Measurements from ENCODE around the gene CCDC170.

Gene CCDC170, protein sequence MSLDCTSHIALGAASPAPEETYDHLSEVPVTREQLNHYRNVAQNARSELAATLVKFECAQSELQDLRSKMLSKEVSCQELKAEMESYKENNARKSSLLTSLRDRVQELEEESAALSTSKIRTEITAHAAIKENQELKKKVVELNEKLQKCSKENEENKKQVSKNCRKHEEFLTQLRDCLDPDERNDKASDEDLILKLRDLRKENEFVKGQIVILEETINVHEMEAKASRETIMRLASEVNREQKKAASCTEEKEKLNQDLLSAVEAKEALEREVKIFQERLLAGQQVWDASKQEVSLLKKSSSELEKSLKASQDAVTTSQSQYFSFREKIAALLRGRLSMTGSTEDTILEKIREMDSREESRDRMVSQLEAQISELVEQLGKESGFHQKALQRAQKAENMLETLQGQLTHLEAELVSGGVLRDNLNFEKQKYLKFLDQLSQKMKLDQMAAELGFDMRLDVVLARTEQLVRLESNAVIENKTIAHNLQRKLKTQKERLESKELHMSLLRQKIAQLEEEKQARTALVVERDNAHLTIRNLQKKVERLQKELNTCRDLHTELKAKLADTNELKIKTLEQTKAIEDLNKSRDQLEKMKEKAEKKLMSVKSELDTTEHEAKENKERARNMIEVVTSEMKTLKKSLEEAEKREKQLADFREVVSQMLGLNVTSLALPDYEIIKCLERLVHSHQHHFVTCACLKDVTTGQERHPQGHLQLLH

GRCh38 chr6:151493804-151494234 lies at the start of gene CCDC170:
TSS of gene CCDC170 (plus strand) at chr6:151494017. CDS start at chr6:151494129, 112 bp downstream.
- no peaks in the 10 kb centered on the region for H3K9me2 ChIP-seq (replicated peaks; ENCODE audit: low read depth, low read length)
- H3K4me3 ChIP-seq (ENCODE audit: low read length, poor library complexity, severe bottlenecking) = no peak within 1 kb of the TSS
- no peaks in the 10 kb centered on the region for H3K27me3 ChIP-seq (ENCODE audit: insufficient read depth, low read length, poor library complexity, severe bottlenecking)
- H3K36me3 ChIP-seq (ENCODE audit: insufficient read depth, low read length) = no peaks in the 10 kb centered on the region
- no peaks in the 10 kb centered on the region for H3K79me2 ChIP-seq (ENCODE audit: insufficient read depth, low read length)
- no peak within 1 kb of the TSS for H3K4me2 ChIP-seq (ENCODE audit: low read depth, low read length, poor library complexity, severe bottlenecking)
- H3K9ac ChIP-seq (ENCODE audit: low read depth, low read length, poor library complexity, severe bottlenecking) = no peak within 1 kb of the TSS
- H3K4me1 ChIP-seq (ENCODE audit: insufficient read depth, low read length, poor library complexity, severe bottlenecking) = no peaks in the 10 kb centered on the region
- H3F3A ChIP-seq (ENCODE audit: low read depth) = no peaks in the 10 kb centered on the region
- no peak within 1 kb of the TSS for H2AFZ ChIP-seq (ENCODE audit: low read length)
- no peaks in the 10 kb centered on the region for H4K20me1 ChIP-seq (ENCODE audit: insufficient read depth, low read length, poor library complexity, severe bottlenecking)
- no peaks in the 10 kb centered on the region for H3K9me3 ChIP-seq (ENCODE audit: insufficient read depth, low read depth, low read length)
- TF ChIP-seq EZH2phosphoT487 (IDR thresholded peaks at IDR 0.05; ENCODE audit: borderline replicate concordance) = no peak
- TF ChIP-seq, protein P1, sequence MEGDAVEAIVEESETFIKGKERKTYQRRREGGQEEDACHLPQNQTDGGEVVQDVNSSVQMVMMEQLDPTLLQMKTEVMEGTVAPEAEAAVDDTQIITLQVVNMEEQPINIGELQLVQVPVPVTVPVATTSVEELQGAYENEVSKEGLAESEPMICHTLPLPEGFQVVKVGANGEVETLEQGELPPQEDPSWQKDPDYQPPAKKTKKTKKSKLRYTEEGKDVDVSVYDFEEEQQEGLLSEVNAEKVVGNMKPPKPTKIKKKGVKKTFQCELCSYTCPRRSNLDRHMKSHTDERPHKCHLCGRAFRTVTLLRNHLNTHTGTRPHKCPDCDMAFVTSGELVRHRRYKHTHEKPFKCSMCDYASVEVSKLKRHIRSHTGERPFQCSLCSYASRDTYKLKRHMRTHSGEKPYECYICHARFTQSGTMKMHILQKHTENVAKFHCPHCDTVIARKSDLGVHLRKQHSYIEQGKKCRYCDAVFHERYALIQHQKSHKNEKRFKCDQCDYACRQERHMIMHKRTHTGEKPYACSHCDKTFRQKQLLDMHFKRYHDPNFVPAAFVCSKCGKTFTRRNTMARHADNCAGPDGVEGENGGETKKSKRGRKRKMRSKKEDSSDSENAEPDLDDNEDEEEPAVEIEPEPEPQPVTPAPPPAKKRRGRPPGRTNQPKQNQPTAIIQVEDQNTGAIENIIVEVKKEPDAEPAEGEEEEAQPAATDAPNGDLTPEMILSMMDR (conservative IDR thresholded peaks at IDR 0.05; ENCODE audit: low read length) = no peak

DNA sequence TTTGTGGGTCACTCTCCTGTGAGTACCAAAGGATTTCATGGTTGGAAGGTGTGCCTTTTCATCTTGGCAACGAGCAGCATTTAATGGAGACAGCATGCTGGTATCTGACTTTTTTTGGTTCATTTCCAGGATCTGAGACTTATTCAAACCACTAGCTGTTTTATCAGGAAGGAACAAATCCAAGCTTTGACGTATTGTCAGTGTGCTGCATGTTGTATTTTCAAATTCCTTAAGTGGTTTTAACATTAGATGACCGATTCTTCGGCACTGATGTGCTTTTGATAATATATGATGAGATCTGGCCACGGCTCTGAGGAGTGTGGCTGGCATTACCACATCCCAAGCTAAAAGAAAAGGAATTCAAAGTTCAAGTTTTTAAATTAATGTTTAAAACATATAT lies 48.3 kb upstream of the CCDC170 start:
- Histone ChIP-seq H2AFZ (ENCODE audit: low read length) (no peak overlapping the region), H3K4me3 (ENCODE audit: low read length, poor library complexity, severe bottlenecking) (no peak overlapping the region), H4K20me1 (ENCODE audit: insufficient read depth, low read length, poor library complexity, severe bottlenecking) (peaks cover 8% of the 10 kb centered on the region), H3K79me2 (ENCODE audit: insufficient read depth, low read length) (peaks cover 37% of the 10 kb centered on the region; the same call in 1 of the 2 replicates), H3K9me3 (ENCODE audit: insufficient read depth, low read depth, low read length) (no peaks in the 10 kb centered on the region), H3K36me3 (ENCODE audit: insufficient read depth, low read length) (no peaks in the 10 kb centered on the region), H3K4me1 (ENCODE audit: insufficient read depth, low read length, poor library complexity, severe bottlenecking) (peaks cover 12% of the 10 kb centered on the region), H3K9ac (ENCODE audit: low read depth, low read length, poor library complexity, severe bottlenecking) (no peak overlapping the region), H3K4me2 (ENCODE audit: low read depth, low read length, poor library complexity, severe bottlenecking) (no peak overlapping the region), H3K9me2 (replicated peaks; ENCODE audit: low read depth, low read length) (no peaks in the 10 kb centered on the region), H3K27me3 (ENCODE audit: insufficient read depth, low read length, poor library complexity, severe bottlenecking) (no peaks in the 10 kb centered on the region), H3F3A (ENCODE audit: low read depth) (no peaks in the 10 kb centered on the region)
- no peak for TF ChIP-seq EZH2phosphoT487 (IDR thresholded peaks at IDR 0.05; ENCODE audit: borderline replicate concordance)
- TF ChIP-seq, protein P1 (conservative IDR thresholded peaks at IDR 0.05; ENCODE audit: low read length) = no peak

GRCh38 chr6:151447237-151447636 lies 46.6 kb upstream of the CCDC170 start:
- H2AFZ ChIP-seq (ENCODE audit: low read length) = no peak overlapping the region
- no peaks in the 10 kb centered on the region for H4K20me1 ChIP-seq (ENCODE audit: insufficient read depth, low read length, poor library complexity, severe bottlenecking)
- no peak overlapping the region for H3K4me3 ChIP-seq (ENCODE audit: low read length, poor library complexity, severe bottlenecking)
- no peaks in the 10 kb centered on the region for H3K9me2 ChIP-seq (replicated peaks; ENCODE audit: low read depth, low read length)
- H3F3A ChIP-seq (ENCODE audit: low read depth) = no peaks in the 10 kb centered on the region
- TF ChIP-seq EZH2phosphoT487 (IDR thresholded peaks at IDR 0.05; ENCODE audit: borderline replicate concordance) = no peak
- TF ChIP-seq, protein P1 (conservative IDR thresholded peaks at IDR 0.05; ENCODE audit: low read length) = no peak
- no peak overlapping the region for H3K9ac ChIP-seq (ENCODE audit: low read depth, low read length, poor library complexity, severe bottlenecking)
- no peaks in the 10 kb centered on the region for H3K27me3 ChIP-seq (ENCODE audit: insufficient read depth, low read length, poor library complexity, severe bottlenecking)
- H3K4me1 ChIP-seq (ENCODE audit: insufficient read depth, low read length, poor library complexity, severe bottlenecking) = peaks cover 15% of the 10 kb centered on the region
- peaks cover 34% of the 10 kb centered on the region for H3K79me2 ChIP-seq (ENCODE audit: insufficient read depth, low read length)
- no peaks in the 10 kb centered on the region for H3K9me3 ChIP-seq (ENCODE audit: insufficient read depth, low read depth, low read length)
- no peaks in the 10 kb centered on the region for H3K36me3 ChIP-seq (ENCODE audit: insufficient read depth, low read length)
- no peak overlapping the region for H3K4me2 ChIP-seq (ENCODE audit: low read depth, low read length, poor library complexity, severe bottlenecking)

All from Loucy (cell line).